Activated T-cell treated with anti-CD3 and anti-CD28 coated beads, Interleukin-2, amount 50 U/mL, for 24 hours (primary cell): Measurements from ENCODE around the gene NUCB1.
A peak's percentile ranks its signal among the peaks of the same experiment; 100 is the strongest.

Experiments
- DNase-seq: peaks from one replicate; pipeline ENCODE4 v3.0.0-alpha.2; 2020
- H3K27ac Mint-ChIP-seq: 2 replicates; pipeline ENCODE4 v1.8.0; 2020; ENCODE audit warnings: mild to moderate bottlenecking, mixed read lengths
- H3K27me3 Mint-ChIP-seq: 2 replicates; pipeline ENCODE4 v1.8.0; 2020; ENCODE audit warnings: mixed read lengths
- H3K36me3 Mint-ChIP-seq: 2 replicates; pipeline ENCODE4 v1.8.0; 2020; ENCODE audit warnings: low read depth, mixed read lengths
- H3K4me1 Mint-ChIP-seq: 2 replicates; pipeline ENCODE4 v1.8.0; 2020; ENCODE audit warnings: low read depth, mixed read lengths
- H3K4me3 Mint-ChIP-seq: 2 replicates; pipeline ENCODE4 v1.8.0; 2020; ENCODE audit warnings: mild to moderate bottlenecking, moderate library complexity, mixed read lengths
- H3K9me3 Mint-ChIP-seq: 2 replicates; pipeline ENCODE4 v1.8.0; 2020; ENCODE audit warnings: mixed read lengths

The NUCB1 gene

DNA sequence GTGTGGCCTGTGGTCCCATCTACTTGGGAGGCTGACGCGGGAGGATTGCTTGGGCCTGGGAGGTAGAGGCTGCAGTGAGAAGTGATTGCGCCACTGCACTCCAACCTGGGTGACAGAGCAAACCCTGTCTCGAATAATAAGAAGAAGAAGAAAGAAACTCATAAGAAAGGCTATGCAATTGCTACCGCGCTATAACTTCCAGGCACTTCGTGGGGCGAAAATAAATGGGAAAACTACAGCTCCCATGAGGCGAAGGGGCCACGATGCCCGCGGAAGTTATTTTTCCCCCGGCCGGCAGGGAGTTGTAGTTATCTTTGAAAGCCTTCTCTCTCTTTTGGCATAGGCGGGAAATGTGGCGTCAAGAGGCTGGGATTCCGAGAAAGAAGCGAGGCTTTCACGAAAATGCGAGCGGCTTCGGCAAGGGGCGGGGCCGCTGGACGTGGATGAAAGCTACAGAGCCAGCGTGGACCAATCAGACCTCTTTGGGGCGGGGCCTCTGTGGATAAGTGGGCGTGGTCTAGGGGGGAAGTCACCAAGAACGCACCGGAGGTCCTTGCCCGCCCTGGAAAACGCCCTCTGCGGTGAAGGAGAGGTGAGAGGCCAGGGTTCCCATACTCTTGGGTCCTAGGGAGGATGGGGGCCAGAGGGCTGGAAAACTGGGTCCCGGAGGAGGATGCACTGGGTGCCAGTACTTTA, at the start of gene NUCB1:
TSS of gene NUCB1 (plus strand) at position 532 of the 696 bp plus-strand sequence. CDS start 485 bp downstream, outside the sequence.
- Mint-ChIP-seq H3K36me3 (peaks cover 34% of the 10 kb centered on the region), H3K4me3 (peak within 1 kb of the TSS; percentile 98), H3K9me3 (no peaks in the 10 kb centered on the region), H3K27ac (peak within 1 kb of the TSS; percentile 99), H3K27me3 (peaks cover 16% of the 10 kb centered on the region), H3K4me1 (peaks cover 39% of the 10 kb centered on the region)
- DNase-seq, result peak; percentile 99

DNA sequence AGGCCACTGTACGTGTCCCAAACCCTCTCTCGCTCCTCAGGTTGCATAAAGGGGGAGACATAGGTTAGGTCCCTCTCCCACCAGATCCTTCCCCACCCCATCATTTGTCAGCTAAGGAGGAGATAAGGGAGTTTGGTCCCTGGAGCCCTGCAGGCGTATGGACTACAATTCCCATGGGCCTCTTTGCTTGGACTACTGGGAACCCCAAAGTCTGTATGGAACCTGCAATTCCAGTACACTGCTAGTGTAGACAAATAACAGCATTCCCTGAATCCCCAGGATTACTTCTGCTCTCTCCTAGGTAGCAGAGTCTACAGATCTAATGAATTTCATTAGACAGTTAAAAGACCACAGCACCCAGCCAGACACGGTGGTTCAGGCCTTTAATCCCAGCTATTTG, 47.8 kb upstream of the NUCB1 start:
- Mint-ChIP-seq H3K9me3 (no peaks in the 10 kb centered on the region), H3K27ac (no peak overlapping the region), H3K27me3 (no peaks in the 10 kb centered on the region), H3K4me1 (no peaks in the 10 kb centered on the region), H3K36me3 (no peaks in the 10 kb centered on the region), H3K4me3 (no peak overlapping the region)
- no peak for DNase-seq

DNA sequence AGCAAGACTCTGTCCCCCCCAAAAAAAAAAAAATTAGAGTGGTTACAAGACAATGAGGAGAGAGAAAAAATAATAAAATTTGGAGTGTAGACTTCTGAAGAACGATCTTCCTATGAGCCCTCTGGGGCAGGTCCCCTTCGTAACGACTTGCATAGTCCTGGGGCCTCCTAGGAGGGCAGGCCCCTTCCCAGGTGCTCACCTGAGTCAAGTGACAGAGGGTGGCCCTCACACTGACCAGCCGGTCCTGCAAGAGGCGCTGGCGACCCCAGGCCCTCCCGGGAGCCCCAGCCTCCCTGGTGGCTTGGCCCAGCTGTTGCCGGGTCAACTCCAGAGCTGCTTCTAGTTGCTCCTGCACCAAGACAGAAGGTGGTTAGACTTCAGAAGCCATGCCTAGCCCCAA, 46.6 kb upstream of the NUCB1 start:
- Mint-ChIP-seq H3K9me3 (no peaks in the 10 kb centered on the region), H3K4me1 (no peaks in the 10 kb centered on the region), H3K4me3 (no peak overlapping the region), H3K27me3 (no peaks in the 10 kb centered on the region), H3K36me3 (no peaks in the 10 kb centered on the region), H3K27ac (no peak overlapping the region)
- no peak for DNase-seq

DNA sequence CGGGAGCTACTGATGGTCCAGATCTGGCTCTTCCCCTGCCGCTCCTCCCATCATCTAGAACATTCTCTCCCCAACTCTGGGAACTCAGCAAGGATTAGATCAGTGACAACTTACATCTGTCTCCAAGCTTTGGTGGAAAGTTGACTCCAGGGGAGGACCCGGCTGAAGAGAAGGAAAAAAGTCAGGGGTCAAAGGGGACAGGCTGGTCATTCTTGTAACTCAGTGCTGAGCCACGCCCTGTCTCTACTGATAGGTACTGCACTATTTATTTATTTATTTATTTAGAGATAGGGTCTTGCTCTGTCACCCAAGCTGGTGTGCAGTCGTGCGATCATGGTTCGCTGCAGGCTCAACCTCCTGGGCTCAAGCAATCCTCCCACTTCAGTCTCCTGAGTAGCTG, 46.0 kb upstream of the NUCB1 start:
- Mint-ChIP-seq H3K27me3 (no peaks in the 10 kb centered on the region), H3K36me3 (no peaks in the 10 kb centered on the region), H3K4me3 (no peak overlapping the region), H3K9me3 (no peaks in the 10 kb centered on the region), H3K27ac (no peak overlapping the region), H3K4me1 (peaks cover 2% of the 10 kb centered on the region)
- DNase-seq, result no peak

DNA sequence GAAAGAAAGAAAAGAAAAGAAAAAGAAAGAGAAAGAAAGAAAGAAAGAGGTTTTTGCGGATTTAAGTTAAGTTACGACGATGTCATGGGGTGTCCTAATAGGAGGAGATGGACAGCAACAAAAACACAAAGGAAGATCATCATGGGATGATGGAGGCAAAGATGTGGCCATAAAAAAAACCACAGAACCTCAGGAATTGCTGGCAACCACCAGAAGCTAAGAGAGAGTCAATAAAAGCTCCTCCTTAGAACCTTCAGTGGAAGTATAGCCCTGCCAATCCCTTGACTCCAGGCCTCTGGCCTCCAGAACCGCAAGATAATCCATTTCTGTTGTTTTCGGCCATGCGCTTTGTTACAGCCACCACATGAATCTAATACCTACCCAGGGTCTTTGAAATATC, 43.2 kb upstream of the NUCB1 start:
- Mint-ChIP-seq H3K36me3 (no peaks in the 10 kb centered on the region), H3K4me3 (no peak overlapping the region), H3K4me1 (peaks cover 4% of the 10 kb centered on the region), H3K27ac (no peak overlapping the region), H3K9me3 (no peaks in the 10 kb centered on the region), H3K27me3 (no peaks in the 10 kb centered on the region)
- DNase-seq, result no peak

DNA sequence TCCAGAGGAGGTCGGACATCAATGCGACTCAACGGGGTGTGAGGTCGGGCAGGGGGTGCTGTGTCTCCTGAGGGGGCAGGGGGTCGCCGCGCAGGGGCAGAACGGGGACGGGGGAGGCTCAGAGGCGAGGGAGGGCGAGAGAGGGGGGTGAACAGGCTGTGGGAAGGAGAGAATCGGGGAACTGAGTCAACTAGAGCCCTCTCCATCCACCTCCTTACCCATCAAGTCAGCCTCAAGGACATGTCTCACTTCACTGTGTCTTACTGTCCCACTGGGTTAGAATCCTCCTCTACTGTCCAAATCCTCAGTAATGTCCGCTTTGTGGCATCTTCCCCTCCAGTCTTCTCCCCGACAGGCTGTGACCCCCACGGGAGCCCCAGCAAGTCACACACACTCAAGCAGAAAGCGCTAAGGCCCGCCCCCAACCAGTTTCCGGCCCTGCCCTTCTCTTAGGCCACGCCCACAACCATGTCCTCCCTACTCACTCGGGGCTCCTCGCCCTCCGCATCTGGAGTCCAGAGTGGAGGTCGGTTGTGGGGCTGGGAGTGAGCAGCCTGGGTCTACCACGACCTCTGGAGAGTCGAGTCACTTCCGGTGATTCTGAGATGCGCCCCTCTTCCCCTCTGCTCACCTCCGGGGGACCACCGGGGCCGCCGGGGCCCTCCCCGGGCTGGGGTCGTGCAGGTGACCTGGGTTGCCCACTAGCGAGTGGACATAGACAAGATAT, 41.0 kb upstream of the NUCB1 start:
- Mint-ChIP-seq H3K27me3 (no peaks in the 10 kb centered on the region), H3K27ac (peak overlapping the region; percentile 95), H3K9me3 (no peaks in the 10 kb centered on the region), H3K4me1 (peaks cover 4% of the 10 kb centered on the region), H3K36me3 (no peaks in the 10 kb centered on the region), H3K4me3 (peak overlapping the region; percentile 88)
- DNase-seq, result peak; percentile 87

DNA sequence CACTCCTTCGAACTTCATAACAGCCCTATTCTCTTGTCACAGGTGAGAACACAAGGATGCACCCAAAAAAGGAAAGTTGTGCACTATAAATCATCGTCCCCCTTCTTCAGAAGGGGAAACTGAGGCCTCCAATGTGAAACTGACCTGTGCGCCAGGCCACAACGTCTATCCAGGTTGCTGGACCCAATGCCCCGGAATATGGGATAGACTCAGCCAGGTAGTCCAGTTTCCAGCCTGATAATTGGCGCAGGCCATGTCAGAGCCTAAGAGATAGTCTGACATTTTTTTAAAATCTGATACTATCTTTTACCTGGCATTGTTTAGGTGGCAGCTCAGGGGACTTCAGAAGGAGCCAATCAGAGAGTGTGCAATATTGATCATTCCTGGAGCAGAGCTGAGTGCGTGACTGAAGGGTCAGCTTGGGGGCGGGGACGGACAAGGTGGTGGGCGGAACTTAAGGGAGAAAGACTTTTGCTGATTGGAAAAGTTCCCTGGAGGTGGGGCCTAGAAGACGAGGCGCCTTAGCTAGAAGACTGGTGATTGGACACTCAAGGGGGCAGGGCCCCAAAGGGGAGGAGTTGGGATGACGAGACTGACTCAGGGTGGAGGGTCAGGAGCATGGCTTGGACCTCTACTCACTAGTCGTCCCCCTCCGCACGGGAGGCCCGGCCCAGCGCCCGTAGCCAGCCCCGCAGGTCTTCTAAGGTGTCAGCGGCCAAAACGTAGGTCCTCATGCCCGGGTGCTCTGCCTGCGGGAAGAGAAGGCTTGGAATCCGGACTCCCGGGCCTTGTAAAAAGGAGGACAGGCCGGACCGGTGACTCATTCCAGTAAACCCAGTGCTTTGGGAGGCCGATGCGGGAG, 40.2 kb upstream of the NUCB1 start:
- H3K4me3 Mint-ChIP-seq, result no peak overlapping the region
- H3K27me3 Mint-ChIP-seq, result no peaks in the 10 kb centered on the region
- no peaks in the 10 kb centered on the region for H3K36me3 Mint-ChIP-seq
- H3K9me3 Mint-ChIP-seq, result no peaks in the 10 kb centered on the region
- DNase-seq, result no peak
- peak overlapping the region; percentile 34 for H3K27ac Mint-ChIP-seq
- H3K4me1 Mint-ChIP-seq, result peaks cover 4% of the 10 kb centered on the region

DNA sequence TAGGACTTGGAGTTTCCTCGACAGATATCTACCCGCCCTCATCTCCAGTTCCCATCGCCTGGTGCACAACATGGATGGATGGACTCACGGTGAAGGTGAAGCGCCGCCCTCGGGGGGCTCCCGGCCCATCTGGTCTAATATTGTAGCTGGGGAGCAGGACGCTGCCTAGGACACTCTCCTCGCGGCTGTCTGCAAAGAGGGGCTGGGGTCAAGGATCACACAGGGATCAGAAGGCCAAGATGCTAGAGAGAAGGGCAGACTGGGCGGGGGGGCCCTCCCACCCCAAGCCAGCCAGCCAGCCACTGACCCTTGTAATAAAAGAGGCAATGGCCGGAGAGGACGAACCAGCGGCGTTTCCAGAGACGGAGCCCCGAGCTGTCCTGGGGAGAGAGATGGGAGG, 38.8 kb upstream of the NUCB1 start:
- no peaks in the 10 kb centered on the region for H3K27me3 Mint-ChIP-seq

DNA sequence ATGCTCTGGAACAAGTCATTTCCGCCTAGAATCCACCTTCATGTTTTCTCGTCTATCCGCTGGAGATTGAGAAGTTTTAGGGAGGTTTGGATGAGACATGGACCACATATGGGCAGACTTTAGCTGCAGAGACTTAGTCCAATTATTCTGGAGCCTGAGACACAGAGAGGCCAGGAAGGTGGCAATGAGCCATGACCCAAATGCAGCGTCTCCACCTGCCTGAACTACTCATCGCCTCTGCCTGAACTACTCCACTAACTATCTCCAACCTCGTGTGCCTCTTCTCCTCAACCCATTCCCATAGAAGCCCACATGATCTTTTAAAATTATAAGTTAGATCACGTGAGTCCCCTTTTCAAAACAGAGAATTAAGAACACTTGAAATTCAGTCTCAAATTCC, 37.3 kb upstream of the NUCB1 start:
- DNase-seq, result no peak
- Mint-ChIP-seq H3K4me3 (no peak overlapping the region), H3K9me3 (no peaks in the 10 kb centered on the region), H3K27ac (no peak overlapping the region), H3K4me1 (peaks cover 4% of the 10 kb centered on the region), H3K27me3 (no peaks in the 10 kb centered on the region), H3K36me3 (no peaks in the 10 kb centered on the region)

More for the DNA sequence above, 38.8 kb upstream of the NUCB1 start:
- Mint-ChIP-seq H3K4me1 (peaks cover 4% of the 10 kb centered on the region), H3K36me3 (no peaks in the 10 kb centered on the region), H3K27ac (no peak overlapping the region), H3K9me3 (no peaks in the 10 kb centered on the region), H3K4me3 (no peak overlapping the region)
- no peak for DNase-seq

DNA sequence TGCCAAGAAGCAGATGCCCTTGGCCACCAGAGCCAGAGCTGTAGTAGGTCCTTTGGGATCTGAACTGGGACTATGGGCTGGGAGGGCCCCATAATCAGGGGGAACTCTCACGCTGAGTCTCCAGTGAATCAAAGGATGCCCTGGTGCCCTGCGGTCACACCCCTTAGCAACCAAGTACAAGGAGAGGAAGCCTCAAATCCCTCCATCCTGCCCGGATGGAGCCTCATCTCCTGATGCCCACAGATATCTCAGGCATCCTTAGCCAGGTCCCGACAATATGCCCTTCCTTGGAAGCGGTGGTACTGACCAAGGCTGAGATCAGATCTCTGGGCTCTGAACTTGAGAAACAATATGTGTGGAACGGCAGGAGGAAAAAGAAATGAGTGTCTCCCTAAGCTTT, 33.4 kb upstream of the NUCB1 start:
- Mint-ChIP-seq H3K4me3 (no peak overlapping the region), H3K9me3 (no peaks in the 10 kb centered on the region), H3K4me1 (peaks cover 2% of the 10 kb centered on the region), H3K27ac (no peak overlapping the region), H3K36me3 (no peaks in the 10 kb centered on the region), H3K27me3 (no peaks in the 10 kb centered on the region)
- DNase-seq, result no peak

DNA sequence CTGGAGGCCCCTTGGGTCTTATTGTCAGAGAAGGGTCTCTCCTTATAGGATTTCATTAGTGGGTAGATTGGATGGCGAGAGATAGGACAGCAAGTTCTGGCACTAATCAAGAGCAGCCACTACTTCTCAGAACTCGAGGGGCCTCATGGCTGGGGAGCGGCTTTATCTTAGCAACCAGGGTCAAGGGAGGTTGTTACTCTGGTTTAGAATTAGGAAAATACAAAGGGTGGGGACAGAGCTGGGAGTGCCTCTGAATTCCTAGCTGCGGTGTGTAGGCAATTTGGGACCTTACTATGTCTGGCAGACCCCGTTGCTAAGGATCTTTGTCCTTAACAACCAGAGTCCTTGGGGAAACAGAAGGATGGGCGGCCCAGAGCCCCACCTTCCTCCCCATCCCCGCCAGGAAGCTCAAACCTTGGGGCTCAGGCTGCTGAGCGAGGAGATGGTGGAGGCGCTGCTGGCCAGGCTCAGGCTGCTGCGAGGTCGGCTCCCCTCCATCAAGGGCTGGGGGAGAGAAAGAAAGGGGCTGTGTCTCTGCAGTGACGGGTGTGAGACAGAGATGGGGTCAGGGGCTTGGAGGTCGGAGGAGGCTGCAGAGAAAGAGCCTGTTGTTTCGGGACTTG, 32.9 kb upstream of the NUCB1 start:
- DNase-seq, result no peak
- no peak overlapping the region for H3K4me3 Mint-ChIP-seq
- H3K27ac Mint-ChIP-seq, result no peak overlapping the region
- H3K27me3 Mint-ChIP-seq, result no peaks in the 10 kb centered on the region
- peaks cover 5% of the 10 kb centered on the region for H3K4me1 Mint-ChIP-seq
- no peaks in the 10 kb centered on the region for H3K9me3 Mint-ChIP-seq
- H3K36me3 Mint-ChIP-seq, result peaks cover 2% of the 10 kb centered on the region

DNA sequence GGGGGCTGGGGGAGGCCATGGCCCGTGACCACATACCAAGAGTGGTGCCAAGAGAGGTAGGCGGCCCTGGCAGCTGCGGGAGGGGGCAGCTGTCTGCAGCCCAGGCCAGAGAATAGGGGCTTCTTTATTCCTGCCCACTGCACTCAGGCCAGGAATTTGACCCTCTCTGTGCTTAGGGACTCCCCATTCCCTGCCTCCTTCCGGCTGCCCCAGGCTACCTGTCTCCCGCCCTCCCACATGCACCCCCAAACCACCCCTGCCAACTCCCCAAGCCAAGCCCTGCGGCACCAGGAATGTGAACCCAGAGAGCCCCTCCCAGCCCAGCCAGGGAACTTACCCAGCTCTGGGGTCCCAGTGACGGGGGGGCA, 32.4 kb upstream of the NUCB1 start:
- Mint-ChIP-seq H3K27me3 (no peaks in the 10 kb centered on the region), H3K9me3 (no peaks in the 10 kb centered on the region), H3K27ac (no peak overlapping the region), H3K4me1 (peaks cover 5% of the 10 kb centered on the region), H3K36me3 (peaks cover 7% of the 10 kb centered on the region), H3K4me3 (no peak overlapping the region)
- no peak for DNase-seq

DNA sequence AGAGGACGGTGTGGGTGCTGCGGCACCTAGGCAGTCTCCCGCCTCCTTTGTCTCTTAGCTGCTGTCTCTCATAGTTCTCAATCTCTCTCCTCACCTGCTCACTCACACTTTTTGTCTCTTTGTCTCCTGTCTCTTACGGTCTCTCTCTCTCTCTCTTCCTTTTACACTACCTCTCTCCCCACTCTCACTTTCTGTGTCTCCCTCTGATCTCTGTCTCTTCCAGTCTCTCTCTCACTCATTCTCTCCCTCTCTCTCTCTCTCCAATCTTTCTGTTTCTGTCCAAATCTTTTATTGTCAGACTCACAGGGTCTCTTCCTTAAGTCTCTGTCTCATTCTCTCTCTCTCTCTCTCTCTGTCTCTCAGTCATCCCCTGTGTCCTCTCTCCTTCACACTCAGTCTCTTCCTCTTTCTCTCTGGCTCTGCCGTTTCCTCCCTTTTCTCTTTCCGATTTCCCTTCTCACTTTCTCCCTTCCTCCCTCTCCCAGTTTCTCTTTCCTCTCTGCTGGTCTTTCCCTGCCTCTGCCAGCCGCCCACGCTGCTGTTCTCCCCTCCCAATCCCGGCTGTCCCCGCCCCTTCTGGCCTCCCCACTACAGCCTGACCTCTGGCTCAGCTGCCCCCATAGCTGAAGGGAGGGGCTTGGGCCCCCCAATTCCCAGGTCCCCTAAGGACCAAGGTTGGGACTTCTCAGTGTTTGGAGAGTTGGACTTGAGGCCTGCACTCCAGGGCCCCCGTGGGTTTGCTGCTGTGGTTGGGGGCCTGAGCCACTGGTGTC, 31.8 kb upstream of the NUCB1 start, which contains the start of gene PLEKHA4:
TSS of gene PLEKHA4 (minus strand) at position 504 of the 773 bp plus-strand sequence. CDS start 997 bp downstream, outside the sequence.
- peaks cover 6% of the 10 kb centered on the region for H3K4me1 Mint-ChIP-seq
- no peaks in the 10 kb centered on the region for H3K27me3 Mint-ChIP-seq
- H3K36me3 Mint-ChIP-seq, result peaks cover 12% of the 10 kb centered on the region
- no peak for DNase-seq
- no peak within 1 kb of the TSS for H3K27ac Mint-ChIP-seq
- H3K4me3 Mint-ChIP-seq, result no peak within 1 kb of the TSS
- H3K9me3 Mint-ChIP-seq, result no peaks in the 10 kb centered on the region

DNA sequence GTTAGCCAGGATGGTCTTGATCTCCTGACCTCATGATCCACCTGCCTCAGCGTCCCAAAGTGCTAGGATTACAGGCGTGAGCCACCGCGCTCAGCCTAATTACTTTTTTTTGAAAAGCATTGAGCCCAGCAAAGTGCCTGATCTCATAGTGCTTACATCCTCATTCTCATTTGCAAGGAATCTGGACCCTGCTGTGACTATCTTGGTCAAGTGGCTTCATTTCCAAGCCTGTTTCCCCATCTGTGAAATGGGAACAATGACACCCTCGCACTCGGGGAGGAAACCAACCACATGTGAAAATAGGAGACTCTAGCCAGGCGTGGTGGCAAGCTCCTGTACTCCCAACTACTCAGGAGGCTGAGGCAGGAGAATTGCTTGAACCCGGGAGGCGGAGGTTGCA, 30.1 kb upstream of the NUCB1 start:
- H3K36me3 Mint-ChIP-seq, result peaks cover 30% of the 10 kb centered on the region
- H3K27me3 Mint-ChIP-seq, result no peaks in the 10 kb centered on the region
- no peaks in the 10 kb centered on the region for H3K9me3 Mint-ChIP-seq
- no peak overlapping the region for H3K4me3 Mint-ChIP-seq
- DNase-seq, result no peak
- H3K27ac Mint-ChIP-seq, result no peak overlapping the region
- H3K4me1 Mint-ChIP-seq, result peaks cover 21% of the 10 kb centered on the region
